ENCODE measurements around the gene AKNA. TPM values are rescaled to one million over a fixed set of nuclear protein-coding genes. Genes with fewer than 3 reads are reported as not detected.

The AKNA gene, protein sequence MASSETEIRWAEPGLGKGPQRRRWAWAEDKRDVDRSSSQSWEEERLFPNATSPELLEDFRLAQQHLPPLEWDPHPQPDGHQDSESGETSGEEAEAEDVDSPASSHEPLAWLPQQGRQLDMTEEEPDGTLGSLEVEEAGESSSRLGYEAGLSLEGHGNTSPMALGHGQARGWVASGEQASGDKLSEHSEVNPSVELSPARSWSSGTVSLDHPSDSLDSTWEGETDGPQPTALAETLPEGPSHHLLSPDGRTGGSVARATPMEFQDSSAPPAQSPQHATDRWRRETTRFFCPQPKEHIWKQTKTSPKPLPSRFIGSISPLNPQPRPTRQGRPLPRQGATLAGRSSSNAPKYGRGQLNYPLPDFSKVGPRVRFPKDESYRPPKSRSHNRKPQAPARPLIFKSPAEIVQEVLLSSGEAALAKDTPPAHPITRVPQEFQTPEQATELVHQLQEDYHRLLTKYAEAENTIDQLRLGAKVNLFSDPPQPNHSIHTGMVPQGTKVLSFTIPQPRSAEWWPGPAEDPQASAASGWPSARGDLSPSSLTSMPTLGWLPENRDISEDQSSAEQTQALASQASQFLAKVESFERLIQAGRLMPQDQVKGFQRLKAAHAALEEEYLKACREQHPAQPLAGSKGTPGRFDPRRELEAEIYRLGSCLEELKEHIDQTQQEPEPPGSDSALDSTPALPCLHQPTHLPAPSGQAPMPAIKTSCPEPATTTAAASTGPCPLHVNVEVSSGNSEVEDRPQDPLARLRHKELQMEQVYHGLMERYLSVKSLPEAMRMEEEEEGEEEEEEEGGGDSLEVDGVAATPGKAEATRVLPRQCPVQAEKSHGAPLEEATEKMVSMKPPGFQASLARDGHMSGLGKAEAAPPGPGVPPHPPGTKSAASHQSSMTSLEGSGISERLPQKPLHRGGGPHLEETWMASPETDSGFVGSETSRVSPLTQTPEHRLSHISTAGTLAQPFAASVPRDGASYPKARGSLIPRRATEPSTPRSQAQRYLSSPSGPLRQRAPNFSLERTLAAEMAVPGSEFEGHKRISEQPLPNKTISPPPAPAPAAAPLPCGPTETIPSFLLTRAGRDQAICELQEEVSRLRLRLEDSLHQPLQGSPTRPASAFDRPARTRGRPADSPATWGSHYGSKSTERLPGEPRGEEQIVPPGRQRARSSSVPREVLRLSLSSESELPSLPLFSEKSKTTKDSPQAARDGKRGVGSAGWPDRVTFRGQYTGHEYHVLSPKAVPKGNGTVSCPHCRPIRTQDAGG (N-terminal part only)
- total RNA-seq = 12.9 and 26.7 TPM in 2 replicates

DNA sequence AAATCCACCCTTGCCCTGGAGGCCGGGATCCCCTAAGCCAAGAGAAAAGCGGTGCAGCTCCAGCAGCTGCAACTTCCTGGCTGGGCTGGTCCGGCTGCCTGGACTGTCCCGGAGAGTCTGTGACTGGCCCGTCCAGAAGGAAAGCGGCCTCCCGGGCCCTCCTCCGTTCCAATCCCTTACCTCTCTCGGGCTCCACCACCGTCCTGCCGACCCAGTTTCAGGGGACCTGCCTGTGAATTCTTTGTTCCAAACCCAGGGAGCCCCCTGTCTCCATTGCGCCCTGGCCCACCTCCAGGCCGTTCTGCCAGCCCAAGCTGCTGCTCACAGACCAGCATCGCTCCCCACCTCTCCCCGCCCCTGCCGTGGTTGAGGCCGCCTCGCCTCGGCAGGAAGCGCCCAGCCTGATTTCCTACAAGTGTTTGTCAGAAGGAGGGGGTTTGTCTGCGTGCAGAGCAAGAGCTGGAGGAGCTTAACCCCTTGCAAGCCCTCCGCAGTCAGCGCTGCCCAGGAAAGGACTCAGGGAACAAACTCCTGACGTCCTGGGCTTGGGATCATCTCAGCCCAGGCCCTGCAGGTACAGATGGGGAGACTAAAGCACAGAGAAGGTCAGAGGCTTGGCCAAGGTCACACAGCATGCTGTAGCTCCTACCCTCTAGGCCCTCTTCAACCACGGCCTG, at the start of gene AKNA:
Gene AKNA (minus strand): TSS at position 303 of the 677 bp plus-strand sequence. CDS start 6,649 bp downstream, outside the sequence.

DNA sequence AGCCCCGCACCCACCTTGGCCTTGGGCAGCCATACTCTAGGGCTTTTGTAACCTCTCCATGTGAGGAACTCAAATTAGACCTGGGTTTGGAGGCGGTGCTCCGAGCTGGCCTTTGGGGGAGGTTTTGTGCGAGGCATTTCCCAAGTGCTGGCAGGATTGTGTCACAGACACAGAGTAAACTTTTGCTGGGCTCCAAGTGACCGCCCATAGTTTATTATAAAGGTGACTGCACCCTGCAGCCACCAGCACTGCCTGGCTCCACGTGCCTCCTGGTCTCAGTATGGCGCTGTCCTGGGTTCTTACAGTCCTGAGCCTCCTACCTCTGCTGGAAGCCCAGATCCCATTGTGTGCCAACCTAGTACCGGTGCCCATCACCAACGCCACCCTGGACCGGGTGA, 58.2 kb downstream of the AKNA start, which contains the start of gene ORM2:
Gene ORM2 (plus strand): TSS at position 245 of the 398 bp plus-strand sequence. CDS start 36 bp downstream, at position 281.

DNA sequence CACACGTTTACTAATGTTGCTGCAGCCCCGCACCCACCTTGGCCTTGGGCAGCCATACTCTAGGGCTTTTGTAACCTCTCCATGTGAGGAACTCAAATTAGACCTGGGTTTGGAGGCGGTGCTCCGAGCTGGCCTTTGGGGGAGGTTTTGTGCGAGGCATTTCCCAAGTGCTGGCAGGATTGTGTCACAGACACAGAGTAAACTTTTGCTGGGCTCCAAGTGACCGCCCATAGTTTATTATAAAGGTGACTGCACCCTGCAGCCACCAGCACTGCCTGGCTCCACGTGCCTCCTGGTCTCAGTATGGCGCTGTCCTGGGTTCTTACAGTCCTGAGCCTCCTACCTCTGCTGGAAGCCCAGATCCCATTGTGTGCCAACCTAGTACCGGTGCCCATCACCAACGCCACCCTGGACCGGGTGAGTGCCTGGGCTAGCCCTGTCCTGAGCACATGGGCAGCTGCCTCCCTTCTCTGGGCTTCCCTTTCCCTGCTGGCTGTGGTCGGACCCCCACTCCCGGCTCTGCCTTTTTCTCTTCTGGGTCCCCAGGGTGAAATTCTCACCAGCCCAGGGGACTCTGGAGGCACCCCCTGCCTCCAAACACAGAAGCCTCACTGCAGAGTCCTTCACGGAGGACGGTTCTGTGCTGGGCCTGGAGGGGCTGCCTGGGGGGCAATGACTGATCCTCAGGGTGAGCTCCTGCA, 64.8 kb downstream of the AKNA start, which contains the start of gene ORM1:
Gene ORM1 (plus strand): TSS at position 268 of the 701 bp plus-strand sequence. CDS start 36 bp downstream, at position 304.

Other genes with a start within 250 kb of the AKNA start
- gene COL27A1, start 232.4 kb downstream of the AKNA start, total RNA-seq = 4.6 and 29.2 TPM in 2 replicates
- gene ORM1, start 64.9 kb downstream of the AKNA start, total RNA-seq = not detected in 2 replicates
- not detected in 2 replicates for gene ORM2, start 58.1 kb downstream of the AKNA start, total RNA-seq
- 1.3 and 3.4 TPM in 2 replicates for gene WHRN, start 117.5 kb upstream of the AKNA start, total RNA-seq
- 140 and 211 TPM in 2 replicates for gene ATP6V1G1, start 199.8 kb upstream of the AKNA start, total RNA-seq
- 8.7 and 17.3 TPM in 2 replicates for gene TMEM268, start 223.3 kb upstream of the AKNA start, total RNA-seq